GM18498 (cell line): Measurements from ENCODE around the gene TSFM.

Experiments used
- ATAC-seq: cut with Tn5 transposase; IDR thresholded peaks from one replicate; pipeline ENCODE4 v1.9.1; 2021; ENCODE audit warnings: mild to moderate bottlenecking, moderate library complexity; ENCODE audit not compliant: unreplicated experiment

Gene TSFM

DNA sequence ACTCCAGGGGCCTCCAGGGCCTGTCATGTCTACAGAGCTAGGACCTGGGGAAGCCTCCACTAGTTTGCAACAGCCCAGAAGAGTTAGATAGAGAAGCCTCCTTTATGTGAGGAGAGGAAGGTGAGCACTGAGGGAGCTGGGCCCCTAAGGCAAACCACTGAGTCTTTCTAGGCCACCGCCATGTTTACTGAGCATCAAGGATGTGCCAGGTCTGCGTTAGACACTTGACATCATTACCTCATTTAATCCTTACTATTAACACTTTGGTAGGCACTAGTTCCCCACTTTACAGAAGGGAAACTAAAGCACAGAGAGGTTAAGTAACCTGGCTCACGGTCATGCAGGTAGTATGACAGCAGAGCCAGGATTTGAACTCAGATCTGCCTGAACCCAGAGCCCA, 51.1 kb downstream of the TSFM start:
- ATAC-seq, result no peak

- no peak for ATAC-seq
Measured at GRCh38 chr12:57834086-57834876, 51.7 kb downstream of the TSFM start.

GRCh38 chr12:57835366-57836288, 53.0 kb downstream of the TSFM start:
- no peak for ATAC-seq

GRCh38 chr12:57836442-57837375, 54.1 kb downstream of the TSFM start:
- peak; percentile 54 for ATAC-seq

- ATAC-seq, result no peak
Measured at GRCh38 chr12:57837864-57838562, 55.4 kb downstream of the TSFM start.

GRCh38 chr12:57838594-57839302, 56.2 kb downstream of the TSFM start:
- ATAC-seq, result no peak

DNA sequence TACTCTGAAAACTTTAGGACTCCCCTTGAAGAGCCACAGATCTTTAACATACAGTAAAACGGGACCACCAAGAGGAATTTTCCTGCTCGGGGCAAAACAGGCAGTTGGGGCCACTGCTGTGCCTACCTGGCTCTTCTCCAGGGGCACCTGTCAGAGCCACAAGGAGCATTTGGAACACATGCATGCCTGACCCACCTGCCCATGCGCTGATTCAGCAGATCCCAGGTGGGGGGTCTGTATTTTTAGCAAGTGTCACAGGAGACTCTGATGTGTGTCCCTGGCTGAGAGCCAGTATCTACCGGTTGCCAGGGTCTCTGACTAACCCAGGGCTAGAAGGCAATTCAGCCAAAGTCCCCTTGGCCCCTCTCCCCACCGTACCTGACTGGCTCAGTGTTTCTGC, 57.4 kb downstream of the TSFM start:
- ATAC-seq, result no peak

- ATAC-seq, result no peak
Measured at GRCh38 chr12:57840726-57841125, 58.1 kb downstream of the TSFM start.

- no peak for ATAC-seq
Measured at GRCh38 chr12:57841445-57841844, 58.9 kb downstream of the TSFM start.

DNA sequence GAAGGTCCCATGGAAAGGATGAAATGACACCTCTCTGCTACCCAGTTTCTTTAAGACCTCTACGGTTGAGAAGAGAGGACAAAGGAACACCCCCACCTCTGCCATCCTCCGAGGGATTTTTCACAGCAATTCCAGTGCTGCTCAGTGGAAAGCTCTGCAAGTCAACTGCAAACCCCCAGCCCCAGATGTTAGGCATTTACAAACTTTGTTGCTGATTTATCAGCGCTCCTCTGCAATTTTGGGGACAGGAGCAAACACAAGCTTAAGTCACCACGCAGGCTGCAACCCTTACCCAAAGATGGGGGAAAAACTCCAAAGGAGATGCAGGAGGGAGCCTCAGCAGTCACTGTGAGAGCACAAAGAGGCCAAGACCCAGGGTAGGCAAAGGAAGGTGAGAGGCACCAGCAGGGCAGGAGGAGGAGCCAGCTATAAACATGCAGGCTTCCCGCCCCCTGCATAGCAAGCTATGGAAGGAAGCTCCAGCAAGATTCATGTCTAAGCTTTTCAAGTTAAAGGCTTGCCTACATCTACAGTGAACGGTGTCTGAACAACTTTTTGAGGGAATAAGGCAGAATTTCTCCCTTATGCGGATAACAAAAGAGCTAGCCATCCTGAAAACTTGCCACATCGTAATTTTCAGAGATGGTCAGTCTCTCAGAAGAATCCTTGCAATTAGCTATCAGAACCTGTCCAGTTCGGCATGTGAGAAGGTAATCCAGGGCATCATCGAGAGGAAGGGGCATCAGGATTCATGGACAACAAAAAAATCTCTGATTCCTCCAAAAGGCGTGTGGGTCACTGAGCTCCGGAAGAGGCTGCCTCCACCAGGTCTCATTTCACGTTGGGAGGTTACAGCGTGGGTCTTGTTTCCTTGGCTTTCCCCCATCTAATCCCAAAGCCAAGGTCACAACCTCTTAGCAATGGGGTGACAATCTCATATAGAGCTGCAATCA, 60.0 kb downstream of the TSFM start:
- ATAC-seq, result no peak

GRCh38 chr12:57844709-57845477, 62.3 kb downstream of the TSFM start:
- ATAC-seq, result peak; percentile 16

GRCh38 chr12:57845478-57846284, 63.1 kb downstream of the TSFM start:
- peak; percentile 35 for ATAC-seq

DNA sequence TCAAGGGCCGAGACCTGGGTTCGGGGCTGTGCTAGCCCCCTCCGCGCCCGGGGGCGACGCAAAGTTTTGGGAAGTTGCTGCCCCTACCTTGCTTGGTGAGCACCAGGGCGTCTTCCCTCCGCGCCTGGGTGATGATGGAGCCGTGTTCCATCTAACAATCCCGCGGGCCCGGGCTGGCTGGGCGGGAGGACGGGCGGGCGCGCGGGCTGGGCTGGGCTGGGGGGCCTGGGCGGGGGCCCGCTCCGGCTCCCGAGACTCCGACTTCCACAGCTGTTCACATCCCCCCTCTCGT, 63.6 kb downstream of the TSFM start:
- peak; percentile 6 for ATAC-seq

DNA sequence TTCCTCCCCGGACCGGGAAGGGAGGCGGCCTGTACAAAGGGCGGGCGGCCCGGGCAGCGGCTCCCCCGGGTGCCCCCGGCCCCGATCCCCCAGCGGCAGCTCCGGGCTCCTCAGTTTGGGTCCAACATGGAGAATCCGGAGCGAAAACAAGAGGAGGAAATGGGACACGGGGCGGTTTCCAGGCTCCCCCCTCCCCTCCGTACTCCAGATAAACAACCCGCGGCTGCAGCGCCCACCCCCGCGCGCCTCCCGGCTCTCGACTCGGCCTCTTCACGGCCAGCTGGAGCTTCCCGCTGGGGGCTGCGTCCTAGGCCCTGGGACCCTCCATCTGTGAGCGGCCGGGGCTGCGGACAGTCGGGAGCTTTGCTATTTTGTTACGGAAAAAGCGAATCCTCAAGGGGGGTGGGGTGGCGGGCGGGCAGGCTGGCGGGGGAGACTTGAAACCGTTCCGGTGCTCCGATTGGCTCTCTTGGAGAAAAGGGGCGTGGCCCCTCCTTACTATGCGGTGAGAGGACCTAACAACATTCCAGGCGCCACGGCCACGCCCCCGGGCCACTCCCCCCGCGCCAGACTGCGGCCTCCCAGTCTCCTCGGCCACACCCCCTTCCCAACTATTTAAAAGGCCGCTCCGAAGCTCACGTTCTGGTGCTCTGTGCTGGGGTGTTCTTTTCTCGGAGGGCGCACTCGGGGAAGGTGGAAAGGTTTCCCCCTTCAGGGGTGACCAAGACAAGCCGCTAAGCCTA, 64.2 kb downstream of the TSFM start, which contains the start of gene CTDSP2:
Gene CTDSP2 (minus strand): TSS at position 153 of the 743 bp plus-strand sequence. CDS start 294 bp downstream, outside the sequence.
- peak; percentile 40 for ATAC-seq
